Measurements from ENCODE around the gene TMSB4X.
"Not testable (repeated sequence)": the region's sequence is repeated elsewhere in the genome, so short reads cannot be mapped to it uniquely, and the experiment has no call there.

TMSB4X gene

DNA sequence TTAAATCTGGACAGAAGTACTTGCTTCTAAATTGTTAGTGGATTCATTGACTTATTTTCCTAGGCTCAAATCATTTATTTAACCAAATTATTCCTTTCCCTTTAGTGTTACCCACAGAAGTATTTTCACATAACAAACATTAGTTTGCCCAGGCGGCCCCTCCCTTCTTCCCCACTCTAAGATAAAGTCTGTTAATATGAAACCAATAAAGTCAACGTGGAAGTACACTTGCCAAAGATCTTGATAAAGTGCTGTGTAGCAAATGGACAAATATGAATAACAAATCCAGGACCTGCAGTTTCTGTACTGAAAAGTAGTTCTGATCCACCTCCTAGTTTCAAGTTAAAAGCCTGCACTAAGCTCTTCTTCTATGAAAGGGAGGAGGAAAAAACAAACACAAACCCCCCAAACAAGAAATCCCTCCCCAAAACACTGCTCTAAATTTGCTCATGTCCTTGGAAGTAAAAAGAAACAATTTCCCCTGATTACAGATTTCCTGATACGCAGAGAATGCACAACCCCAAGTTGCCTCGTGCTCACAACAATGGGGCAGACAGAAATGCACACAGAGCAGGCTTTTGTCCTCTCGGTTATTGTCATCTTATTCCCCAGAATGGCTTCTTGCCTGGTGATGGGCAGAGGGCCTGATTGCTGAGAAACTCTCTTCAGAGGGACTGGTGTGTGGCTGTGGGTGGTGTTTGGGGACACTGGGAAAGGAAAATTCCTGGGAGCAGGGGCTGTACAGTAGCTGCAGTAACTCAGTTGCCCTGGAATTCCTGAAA lies 23.2 kb downstream of the TMSB4X start:
- no peak for DNase-seq

DNA sequence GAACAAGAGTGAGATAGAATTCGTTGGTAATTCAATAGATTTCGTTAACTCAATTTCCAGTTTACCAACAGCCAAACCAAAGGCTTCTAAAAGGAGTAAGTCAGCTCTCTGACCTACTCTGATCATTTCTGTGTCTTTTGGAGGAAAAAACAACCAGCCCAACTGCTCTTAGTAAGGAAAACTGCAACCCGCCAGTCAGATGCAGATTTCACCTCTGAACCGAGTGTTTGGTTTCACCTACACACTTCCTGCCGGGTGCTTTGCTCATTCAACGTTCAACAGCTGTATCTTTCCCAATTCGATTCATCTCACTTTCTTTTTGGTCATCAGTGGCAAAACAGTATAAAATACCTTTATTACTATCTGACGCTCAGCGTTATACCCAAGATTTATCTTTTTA lies 24.5 kb downstream of the TMSB4X start:
- no peak for DNase-seq

DNA sequence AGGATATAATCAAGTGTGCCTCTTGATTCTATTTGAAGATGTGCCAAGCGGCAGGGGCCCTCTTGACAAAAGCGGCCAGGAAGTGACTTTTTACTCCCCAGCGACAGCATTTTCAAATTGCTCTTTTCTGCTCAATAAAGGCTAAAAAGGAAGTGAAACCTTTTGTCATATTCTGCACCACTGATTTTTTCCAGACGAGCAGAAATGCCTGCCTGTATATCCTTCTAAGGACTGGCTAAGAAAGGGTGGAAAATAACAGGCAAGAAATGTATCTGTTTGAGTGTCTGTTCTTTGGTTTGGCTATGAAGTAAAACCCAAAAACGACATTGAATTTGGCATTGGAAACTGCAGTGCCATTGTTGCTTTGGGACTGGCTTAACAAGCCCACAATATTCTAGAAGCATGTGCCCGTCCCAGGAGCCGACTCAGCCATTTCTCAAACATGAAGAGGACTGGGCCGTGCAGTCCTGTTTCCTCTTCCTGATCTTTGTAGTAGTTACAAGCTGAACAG lies 25.4 kb downstream of the TMSB4X start:
- DNase-seq: no peak

DNA sequence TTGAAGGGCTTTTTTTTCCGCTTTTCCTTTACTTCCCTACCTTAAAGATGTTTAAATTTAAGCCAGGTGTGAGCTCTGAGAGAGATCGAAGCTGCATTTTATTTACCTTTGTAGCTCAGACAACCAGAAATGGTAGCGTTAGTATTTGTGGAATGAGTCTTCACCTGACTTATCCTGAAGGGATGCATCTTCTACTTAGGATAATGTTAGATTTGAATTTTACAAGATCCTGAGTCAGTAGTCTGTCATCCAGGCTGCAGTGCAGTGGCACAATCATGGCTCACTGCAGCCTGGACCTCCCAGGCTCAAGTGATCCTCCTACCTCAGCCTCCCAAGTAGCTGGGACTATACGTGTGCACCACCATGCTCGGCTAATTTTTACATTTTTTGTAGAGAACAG lies 26.2 kb downstream of the TMSB4X start:
- DNase-seq: no peak

DNA sequence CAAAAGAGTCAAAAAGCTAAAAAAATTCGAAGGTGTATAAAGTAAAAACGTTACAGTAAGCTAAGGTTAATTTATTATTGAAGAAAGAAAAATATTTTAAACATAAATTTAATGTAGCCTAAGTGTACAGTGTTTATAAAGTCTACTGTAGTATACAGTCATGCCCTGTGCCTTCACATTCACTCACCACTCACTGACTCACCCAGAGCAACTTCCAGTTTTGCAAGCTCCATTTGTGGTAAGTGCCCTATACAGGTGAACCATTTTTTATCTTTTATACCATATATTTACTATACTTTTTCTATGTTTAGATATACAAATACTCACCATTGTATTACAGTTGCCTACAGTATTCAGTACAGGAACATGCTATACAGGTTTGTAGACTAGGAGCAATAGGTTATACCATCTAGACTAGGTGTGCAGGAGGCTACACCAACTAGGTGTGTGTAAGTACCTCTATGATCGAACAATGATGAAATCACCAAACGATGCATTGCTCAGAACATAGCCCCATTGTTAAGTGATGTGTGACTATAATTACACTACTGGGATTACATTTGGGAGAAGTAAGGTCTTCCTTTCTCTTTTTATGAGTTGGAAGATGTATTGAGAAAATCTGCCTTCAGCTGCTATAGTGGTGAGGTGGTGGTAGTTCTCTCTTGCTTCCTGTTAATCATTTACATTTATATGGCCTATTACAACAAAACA lies 27.2 kb downstream of the TMSB4X start:
- no peak for DNase-seq

DNA sequence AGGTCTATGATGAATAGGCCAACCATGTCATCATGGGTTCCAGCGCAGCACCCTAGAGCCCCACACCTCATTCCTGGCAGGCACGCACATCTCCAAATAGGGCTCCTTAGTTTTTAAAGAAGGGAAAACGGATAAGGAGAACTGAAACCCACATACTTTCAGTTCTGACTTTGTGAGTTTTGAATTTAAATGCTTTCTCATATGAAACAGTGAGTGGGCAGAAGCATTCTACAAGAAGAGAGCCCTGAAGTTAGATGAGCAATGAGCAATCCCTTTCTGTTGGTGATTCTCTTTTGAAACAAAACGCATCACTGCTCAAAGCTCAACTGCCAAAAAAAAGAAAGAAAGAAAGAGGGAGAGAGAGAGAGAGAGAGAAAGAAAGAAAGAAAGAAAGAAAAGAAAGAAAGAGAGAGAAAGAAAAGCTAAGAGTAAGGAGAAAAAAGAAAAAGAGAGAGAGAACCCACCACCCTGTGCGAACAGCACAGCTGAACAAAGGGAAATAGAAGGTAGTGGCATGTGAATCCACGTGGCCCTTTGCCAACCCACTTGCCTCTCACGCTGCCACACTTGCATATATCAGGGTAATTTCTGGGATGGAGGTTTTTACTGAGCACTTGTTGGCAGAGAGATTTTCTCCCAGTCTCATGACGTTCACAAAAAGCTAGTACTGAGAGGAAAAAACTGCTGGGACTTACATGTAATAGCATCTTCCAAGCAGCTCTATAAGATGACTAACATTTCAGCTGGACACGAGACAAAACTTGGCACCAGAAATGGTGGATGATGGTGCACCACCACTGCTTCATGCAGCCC lies 31.0 kb downstream of the TMSB4X start:
- DNase-seq: no peak

DNA sequence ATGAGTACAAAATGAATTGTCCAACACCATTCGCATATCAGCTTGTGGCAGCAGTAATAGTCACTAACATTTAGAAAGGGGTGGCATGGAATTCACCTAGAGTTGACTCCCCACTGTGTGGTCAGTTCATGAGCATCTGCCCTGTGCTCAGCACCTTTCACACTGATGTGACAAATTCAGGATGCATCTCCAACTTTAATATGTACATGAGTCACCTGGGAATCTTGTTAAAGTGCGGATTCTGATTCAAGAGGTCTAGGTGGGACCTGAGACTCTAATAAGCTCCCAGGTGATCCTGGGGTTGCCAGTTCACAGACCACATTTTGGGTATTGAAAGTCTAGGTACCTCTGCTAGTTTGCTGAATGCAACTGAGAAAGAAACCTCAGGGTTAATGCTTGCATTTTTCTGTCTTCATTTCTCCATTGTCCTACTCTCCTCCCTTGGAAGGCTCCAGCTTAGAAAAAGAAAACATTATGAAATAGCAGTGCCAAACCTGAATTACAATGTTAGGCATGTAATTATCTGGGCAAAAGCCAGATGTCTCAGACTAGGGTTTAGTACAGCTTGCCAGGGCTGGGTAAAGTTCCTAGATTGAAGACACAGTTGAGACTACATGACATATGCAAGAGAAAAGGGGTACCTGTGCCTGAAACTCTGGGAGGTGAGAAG lies 32.7 kb downstream of the TMSB4X start:
- DNase-seq: no peak

DNA sequence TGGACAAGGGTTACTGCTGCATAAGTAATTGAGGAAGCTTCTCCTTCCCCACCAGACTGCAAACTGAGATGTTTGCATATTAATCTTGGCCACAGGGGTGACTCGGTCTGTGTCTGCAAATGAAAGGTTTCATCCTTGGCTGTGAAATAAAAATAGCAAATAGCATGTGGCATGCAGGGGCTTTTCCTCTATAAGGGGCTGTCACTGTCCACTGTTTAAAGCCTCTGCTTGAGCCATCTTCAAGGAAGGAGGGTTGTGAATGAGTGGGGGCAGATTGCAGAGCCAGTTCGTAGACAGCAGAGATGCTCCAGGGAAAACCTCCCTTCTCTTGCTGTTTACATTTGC lies 33.3 kb downstream of the TMSB4X start:
- no peak for DNase-seq

DNA sequence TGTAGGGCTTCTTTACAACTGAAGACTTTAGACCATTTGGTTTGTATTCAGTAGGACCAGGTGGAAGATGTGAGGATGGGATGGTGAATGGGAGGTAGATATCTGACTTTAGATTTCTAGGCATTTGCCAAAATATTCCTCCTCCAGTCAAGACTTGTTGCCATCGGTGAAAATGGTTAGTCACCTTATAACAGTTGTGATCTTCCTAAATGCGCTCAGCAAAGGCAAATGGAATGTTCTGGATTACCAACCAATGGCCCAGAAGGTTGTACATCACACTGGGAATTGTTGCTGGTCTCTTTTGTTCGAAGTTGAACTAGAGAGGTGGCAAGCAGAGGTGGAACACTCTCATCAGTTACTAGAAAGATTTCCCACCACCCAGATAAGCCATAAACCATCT lies 33.9 kb downstream of the TMSB4X start:
- DNase-seq: no peak

DNA sequence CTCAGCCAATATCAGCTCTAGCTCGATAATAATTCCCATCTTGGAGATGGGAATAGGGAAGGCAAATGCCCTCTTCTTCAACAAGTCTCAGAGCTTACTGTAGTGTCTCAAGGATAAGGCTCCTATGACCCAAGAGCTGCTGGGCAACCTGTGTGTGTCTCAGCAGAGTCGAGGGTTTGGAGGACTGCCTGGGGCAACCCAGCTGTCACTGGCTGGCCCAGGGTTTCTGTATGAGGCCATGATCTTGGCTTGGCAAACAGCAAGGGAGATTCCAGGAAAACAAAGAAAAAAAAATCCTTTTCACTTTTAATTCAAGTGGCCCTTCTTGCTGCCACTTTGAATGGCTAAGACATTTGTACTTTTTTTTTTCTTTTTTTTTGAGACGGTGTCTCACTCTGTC lies 34.4 kb downstream of the TMSB4X start:
- no peak for DNase-seq

DNA sequence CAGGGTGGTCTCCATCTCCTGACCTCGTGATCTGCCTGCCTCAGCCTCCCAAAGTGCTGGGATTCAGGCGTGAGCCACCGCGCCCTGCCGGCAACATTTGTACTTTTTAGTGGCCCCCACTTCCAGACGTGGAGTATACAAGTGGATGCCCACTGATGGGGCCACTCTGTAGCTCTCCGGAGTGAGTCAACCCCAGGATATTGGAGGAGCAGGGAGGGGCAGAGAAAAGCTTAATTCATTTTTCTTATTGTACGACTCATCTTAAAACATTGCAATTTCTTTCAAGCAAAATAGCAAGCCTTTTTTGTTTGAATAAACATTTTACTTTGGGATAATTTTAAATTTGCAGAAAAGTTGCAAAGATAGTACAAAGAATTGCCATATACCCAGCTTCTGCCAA lies 34.9 kb downstream of the TMSB4X start:
- no peak for DNase-seq

DNA sequence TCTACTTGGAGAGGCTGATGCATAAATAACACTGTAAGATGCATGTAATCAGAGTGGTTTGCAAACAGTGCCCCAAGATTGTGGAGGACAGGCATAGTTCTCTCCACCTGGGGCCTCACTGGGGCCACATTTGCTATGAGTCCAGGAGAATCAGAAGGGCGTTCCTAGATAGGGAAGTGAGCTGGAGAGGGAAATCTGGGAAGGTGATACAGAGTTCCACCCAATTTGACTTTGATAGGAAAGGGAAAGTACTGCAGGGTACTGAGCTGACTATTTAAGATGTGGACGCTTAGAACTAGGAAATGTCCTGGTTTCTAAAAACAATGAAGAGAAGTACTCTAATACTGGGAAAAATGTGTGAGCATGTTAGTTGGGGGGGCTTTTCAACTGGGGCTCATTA lies 35.6 kb downstream of the TMSB4X start:
- DNase-seq: no peak

DNA sequence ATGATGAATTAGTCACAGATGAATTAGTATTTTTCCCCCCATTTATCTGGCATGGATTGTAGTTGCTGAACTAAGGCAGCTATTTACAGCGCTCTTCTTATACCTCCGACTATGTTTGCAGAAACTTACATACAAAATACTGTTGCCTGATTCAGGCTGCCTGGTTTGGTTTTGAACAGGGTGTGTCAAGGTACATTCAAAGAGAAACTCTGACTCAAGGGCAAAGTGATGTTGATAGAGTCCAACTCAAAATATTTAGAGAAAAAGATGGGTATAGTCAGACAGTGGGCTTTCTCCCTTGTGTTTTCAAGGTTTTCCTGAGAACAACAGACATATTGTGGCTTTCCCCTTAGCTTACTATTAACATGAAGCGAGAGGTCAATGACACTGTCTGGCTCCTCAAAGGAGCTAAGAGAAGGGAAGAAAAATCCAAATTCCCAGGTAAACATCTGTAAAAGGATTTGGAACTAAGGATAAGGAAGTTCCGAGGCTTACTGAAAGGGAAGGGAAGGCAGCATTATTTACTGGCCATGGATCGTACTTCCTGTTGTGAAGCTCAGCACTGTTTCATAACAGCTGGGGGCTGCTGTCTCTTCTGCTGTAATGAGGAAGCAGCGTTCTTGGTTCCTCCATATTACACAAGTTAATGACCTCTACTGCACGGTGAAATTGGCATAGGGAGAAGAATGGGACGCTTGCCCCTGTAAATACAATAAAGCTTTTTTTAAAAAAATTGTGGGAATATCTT lies 38.6 kb downstream of the TMSB4X start:
- no peak for DNase-seq

DNA sequence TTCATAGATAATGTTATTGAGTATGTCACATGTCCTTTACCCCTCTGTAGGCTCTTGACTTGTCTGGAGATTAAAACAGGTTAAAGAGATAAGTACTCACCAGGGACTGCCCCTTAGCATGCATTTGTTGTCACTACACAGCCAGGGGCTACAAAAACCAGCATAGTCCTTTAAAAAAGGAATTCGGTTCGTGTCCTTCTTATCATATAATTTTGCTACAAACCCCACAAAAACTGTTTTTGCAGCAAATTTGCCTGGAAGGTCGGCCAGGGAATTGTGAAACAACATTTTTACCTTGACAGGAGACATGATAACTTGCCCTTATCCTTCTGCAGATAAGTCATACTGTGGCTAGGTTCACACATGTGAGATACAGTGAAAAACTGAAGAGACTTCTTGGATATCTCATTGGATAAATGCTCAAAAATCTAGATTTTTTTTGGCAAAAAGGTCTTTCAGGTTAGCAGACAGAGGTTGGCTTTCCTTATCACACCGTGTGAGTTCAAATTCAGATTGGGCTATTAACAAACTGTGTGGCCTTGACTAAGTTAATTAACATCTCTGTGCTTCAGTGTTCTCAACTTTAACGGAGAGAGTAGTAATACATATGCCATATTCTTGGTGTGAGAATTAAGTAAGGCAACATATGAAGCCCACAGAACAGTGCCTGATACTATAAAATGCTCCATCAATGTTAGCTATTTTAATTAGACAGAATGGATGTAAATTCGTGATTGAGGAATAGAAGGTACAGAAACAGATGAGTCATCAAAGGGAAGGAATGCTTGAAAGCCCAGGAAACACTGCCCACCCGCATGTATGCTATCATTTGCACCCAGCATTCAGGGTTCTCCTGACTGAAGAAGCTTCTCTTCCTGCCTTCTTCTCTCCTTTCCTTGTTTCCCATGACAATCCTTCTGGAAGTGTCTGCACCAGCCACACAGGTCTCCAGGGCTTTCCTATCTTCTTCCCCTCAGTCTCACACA lies 39.5 kb downstream of the TMSB4X start:
- DNase-seq: no peak

DNA sequence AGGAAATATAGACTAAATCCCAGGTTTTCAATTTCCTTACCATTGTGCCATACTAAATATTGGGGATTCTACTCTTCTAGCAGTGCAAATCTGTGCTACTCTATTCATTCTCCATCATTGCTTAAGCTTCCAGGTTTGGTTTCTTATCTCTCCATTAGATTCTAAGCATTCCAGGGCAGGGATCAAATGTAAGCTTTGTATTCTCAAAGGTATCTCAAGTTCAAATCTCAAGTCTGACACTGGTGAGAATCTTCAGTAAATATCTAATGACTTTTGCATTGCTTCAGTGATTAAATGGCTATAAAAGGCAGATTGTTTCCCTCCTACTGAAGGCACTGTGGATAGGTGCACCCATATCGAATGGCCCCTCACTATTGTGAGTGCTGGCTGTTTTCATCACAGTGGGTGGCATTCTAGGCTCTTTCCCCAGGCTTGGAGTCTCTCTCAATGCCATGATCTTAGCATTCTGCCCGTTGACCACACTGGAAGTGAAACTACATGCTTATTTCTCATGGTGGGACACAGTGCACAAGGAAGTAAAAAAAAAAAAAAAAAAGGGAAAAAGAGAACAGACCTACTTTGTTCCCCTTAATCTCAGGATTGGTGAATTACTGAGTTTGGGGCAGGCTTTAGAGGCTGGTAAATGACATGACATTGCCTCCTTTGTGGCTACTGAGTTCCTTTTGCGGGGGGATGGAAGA lies 40.8 kb downstream of the TMSB4X start:
- no peak for DNase-seq

DNA sequence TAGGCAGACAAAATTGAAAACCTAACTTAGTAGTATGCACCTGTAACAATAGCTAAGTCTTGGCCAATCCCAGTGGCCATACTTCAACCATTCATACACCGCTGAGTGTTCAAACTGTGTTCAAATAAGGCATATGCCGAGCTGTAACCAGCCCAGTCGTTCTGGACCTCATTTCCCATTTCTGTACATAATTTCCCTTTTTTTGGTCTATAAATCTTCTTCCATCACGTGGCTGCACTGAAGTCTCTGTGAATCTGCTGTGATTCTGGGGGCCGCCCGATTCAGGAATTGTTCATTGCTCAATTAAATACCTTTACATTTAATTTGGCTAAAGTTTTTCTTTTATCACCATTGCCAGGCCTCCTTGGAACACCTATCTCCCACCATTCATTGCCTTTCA lies 41.8 kb downstream of the TMSB4X start:
- not testable (repeated sequence) for DNase-seq

DNA sequence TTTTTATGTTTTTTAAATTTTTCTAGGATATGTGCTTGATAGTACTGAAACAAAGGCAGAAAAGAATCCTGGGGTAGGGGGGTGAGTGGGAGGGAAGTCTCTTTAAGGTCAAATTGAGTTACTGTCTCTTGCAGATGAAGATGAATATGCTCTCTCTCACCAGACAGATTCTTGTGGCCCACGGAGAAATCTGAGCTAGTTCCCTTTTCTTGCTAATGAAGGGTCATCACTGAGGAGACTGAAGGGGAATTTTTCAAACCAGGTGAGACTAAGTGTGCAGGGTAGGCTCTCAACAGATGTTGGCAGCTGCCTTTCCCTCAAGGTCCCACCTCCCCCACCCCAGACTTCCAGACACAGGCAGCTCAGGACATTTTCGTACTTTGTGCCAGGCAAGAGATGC lies 48.0 kb downstream of the TMSB4X start:
- no peak for DNase-seq

DNA sequence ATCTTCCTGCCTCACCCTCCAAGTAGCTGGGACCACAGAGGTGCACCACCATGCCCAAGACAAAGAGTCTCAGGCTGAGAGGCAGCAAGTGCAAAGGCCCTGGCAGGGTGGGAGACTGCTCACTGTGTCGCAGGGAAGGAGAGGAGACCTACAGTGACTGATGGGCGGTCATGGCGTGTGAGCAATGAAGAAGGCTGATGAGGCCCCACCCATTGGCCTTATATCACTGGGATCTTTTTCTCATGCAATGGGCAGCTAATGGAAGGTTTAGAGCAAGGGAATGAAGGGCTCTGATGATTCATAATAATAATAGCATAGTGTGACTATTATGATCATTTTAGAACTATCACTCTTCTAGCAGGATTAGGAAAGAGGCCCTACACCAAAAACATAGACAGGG lies 48.7 kb downstream of the TMSB4X start:
- no peak for DNase-seq

DNA sequence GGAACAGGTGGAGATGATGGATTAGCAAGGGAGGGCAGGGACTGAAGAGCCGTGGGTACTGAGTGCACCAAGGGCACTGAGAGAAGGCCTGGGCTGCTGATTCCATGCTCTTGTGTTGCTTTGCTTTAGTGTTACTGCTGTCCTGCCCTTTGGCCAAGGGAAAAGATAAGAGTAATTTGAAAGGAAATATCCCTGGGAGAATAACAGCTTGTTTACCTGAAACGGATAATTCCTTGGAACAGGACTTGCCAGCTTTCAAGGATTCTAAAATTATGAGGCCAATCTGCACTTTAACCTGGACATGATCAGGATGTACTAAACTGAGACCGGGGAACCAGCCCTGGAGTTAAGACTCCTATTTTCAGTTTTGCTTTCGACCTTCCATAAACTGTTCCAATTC lies 49.1 kb downstream of the TMSB4X start:
- DNase-seq: no peak

DNA sequence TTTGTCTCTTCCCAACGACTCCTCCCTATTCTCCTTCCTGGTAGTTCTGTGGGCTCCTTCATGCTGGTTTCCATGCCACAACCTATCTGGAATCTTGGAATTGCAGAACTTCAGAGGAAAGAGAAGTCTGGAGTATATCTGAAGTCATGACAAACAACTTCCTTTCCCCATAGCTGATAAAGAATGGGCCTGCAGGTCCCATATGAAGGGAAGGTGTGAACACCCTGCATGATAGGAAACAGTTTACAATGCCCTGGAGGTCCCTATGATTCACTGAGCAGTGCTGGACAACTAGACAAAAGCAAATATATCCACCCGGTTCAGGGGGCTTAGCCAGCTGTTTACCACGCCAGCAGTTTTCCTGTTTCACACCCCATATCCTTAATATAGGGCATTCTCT lies 50.1 kb downstream of the TMSB4X start:
- no peak for DNase-seq

All from NCI-H1436 treated with DMSO at 0.1 percent for 48 hours (cell line).